GM19463 (cell line): ENCODE results near the gene PRKCSH.

Experiments used
- ATAC-seq: cut with Tn5 transposase; IDR thresholded peaks from one replicate; pipeline ENCODE4 v1.9.1; 2021; ENCODE audit warnings: mild to moderate bottlenecking, moderate library complexity; ENCODE audit not compliant: unreplicated experiment

The PRKCSH gene

DNA sequence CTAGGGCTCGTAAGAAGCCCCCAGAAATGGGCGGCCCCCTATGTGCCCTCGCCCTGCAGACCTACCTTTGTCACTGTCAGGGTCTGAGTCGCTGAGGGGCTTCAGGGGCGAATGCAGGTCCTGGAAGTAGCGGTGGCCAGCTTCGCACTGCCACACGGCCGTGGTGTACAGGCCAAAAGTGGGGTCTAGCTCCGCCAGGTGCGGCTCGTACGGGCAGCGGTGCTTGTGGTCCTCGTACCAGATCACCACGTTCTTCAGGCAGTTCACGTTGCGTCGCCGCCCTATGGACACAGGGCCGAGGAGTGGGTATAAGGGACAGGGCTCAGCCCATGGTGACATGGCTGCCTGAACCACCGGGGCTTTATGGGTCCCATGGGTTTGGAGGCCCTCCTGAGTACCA lies 60.5 kb downstream of the PRKCSH start:
- ATAC-seq = no peak

DNA sequence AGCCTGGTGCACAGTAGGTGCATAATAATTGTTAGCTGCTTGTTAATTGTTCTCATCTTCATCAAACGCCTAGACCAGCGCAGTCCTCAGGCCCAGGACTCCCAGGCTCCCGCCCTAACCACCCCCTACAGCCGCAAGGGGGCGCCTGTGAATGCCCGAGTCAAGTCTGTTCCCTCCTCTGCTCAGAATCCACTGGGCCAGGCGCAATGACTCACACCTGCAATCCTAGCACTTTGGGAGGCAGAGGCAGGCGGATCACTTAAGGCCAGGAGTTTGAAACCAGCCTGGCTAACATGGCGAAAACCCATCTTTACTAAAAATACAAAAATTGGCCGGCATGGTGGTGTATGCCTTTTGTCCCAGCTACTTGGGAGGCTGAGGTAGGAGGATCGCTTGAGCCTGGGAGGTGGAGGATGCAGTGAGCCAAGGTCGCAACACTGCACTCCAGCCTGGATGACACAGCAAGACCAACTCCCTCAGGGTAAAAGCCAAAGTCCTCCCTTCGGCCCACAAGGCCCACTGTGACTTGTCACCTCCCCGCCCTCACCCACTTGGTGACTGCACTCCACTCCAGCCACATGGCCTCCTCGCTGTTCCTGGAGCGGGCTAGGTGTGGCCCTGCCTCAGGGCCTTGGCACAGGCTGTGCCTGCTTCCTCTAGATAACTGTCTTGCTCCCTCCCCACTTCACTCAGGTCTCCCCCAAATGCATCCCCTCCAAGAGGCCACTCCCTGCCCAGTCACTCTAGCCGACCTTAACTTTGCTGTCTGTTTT lies 61.1 kb downstream of the PRKCSH start:
- ATAC-seq = no peak

DNA sequence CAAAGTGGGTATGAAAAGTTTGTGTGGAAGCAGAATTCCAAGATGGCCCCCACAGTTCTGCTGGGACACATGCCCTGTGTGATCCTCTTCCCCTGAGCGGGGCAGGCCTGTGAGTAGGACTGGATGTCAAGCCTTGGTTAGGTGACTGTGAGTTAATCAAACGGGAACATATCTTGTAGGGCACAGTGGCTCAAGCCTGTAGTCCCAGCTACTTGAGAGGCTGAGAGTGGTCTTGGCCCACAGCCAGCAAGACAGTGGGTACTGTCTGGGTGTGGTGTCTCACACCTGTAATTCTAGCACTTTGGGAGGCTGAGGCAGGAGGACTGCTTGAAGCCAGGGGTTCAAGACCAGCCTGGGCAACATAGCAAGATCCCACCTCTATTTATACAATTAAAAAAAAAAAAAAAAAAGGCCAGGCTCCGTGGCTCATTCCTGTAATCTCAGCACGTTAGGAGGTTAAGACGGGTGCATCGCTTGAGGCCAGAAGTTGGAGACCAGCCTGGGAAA lies 63.8 kb downstream of the PRKCSH start:
- no peak for ATAC-seq

DNA sequence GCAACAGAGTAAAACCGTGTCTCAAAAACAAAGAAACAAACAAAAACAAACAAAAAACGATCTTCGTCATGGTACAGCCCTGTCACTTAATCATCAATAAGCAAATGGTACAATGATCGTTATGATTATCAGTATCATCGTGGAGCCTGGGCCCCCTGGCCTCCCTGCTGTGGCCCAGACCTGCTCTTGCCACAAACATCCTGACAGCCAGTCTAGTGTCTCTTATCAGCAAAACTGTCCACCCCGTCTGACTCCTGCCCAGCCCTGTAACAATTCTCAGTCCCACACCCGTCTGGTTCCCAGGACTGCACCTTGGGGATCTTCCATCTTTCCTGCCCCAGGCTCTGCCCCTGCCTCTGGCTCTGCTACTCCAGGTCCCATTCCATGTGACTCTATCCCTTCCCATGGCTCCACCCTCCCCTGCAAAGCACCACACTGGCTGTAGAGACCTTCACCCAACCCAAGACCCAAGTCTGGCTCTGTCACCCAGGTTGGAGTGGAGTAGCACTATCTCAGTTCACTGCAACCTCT lies 64.5 kb downstream of the PRKCSH start:
- no peak for ATAC-seq
